Stomach (tissue), 4 donors: ENCODE data around the gene UBE2R2.

Experiments
- EP300 ChIP-seq: sonication (generic); formaldehyde crosslinking; IDR thresholded peaks from one replicate; pipeline ENCODE4 v1.6.1; 2017; ENCODE audit warnings: antibody characterized with exemption
- POLR2A ChIP-seq, 4 donors: fragments of 450-650 bp; IDR thresholded peaks; one replicate each; pipeline ENCODE4 v1.6.1; 2016; ENCODE audit warnings: antibody characterized with exemption in 4 of 4, control low read depth in 2 of 4, mild to moderate bottlenecking in 1 of 4, moderate library complexity in 1 of 4
- POLR2AphosphoS5 ChIP-seq, 3 donors: sonication (generic); formaldehyde crosslinking; IDR thresholded peaks; one replicate each; pipeline ENCODE4 v1.6.1; 2016; ENCODE audit warnings: antibody characterized with exemption in 3 of 3
- TF ChIP-seq, protein P1 (sequence below), 7 experiments: fragments of 450-650 bp in 4 of 7; fragments of 200-600 bp in 3 of 7; sonication (generic) in 3 of 7; IDR thresholded peaks; one replicate each; pipeline ENCODE4 v1.5.1; 2016 to 2019; ENCODE audit warnings: antibody characterized with exemption in 7 of 7, control low read depth in 2 of 7, mild to moderate bottlenecking in 1 of 7

DNA sequence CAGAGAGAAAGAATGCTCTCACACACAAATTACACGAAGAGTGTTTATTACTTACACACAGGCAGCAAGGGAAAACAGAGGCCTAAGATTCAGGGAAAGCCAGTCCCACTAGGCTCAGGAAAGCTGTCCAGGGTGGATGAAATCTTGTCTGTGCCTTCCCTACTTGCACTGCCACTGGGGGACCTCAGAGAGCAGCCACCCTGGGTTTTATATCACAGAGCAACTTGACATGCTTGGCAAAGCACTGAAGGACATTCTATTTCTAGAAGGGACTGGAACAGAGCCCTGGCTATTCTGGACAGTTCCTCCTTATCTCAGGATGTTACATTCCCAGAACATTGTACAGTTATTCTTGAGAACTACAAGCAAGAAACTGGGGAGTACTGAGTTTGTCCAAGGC, 29.1 kb upstream of the UBE2R2 start:
- TF ChIP-seq, protein P1, sequence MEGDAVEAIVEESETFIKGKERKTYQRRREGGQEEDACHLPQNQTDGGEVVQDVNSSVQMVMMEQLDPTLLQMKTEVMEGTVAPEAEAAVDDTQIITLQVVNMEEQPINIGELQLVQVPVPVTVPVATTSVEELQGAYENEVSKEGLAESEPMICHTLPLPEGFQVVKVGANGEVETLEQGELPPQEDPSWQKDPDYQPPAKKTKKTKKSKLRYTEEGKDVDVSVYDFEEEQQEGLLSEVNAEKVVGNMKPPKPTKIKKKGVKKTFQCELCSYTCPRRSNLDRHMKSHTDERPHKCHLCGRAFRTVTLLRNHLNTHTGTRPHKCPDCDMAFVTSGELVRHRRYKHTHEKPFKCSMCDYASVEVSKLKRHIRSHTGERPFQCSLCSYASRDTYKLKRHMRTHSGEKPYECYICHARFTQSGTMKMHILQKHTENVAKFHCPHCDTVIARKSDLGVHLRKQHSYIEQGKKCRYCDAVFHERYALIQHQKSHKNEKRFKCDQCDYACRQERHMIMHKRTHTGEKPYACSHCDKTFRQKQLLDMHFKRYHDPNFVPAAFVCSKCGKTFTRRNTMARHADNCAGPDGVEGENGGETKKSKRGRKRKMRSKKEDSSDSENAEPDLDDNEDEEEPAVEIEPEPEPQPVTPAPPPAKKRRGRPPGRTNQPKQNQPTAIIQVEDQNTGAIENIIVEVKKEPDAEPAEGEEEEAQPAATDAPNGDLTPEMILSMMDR (IDR thresholded peaks at IDR 0.05), result no peak
- TF ChIP-seq POLR2A (IDR thresholded peaks at IDR 0.05) (no peak), EP300 (no peak), POLR2AphosphoS5 (IDR thresholded peaks at IDR 0.05) (no peak)
